Stomach (tissue), 4 donors: ENCODE measurements around the gene ALDH1A2.

Experiments
- CTCF ChIP-seq, 7 experiments: fragments of 450-650 bp in 4 of 7; fragments of 200-600 bp in 3 of 7; sonication (generic) in 3 of 7; IDR thresholded peaks; one replicate each; pipeline ENCODE4 v1.5.1; 2016 to 2019; ENCODE audit warnings: antibody characterized with exemption in 7 of 7, control low read depth in 2 of 7, mild to moderate bottlenecking in 1 of 7
- EP300 ChIP-seq: sonication (generic); formaldehyde crosslinking; IDR thresholded peaks from one replicate; pipeline ENCODE4 v1.6.1; 2017; ENCODE audit warnings: antibody characterized with exemption
- POLR2A ChIP-seq, 4 donors: fragments of 450-650 bp; IDR thresholded peaks; one replicate each; pipeline ENCODE4 v1.6.1; 2016; ENCODE audit warnings: antibody characterized with exemption in 4 of 4, control low read depth in 2 of 4, mild to moderate bottlenecking in 1 of 4, moderate library complexity in 1 of 4
- POLR2AphosphoS5 ChIP-seq, 3 donors: sonication (generic); formaldehyde crosslinking; IDR thresholded peaks; one replicate each; pipeline ENCODE4 v1.6.1; 2016; ENCODE audit warnings: antibody characterized with exemption in 3 of 3

- TF ChIP-seq POLR2AphosphoS5 (IDR thresholded peaks at IDR 0.05) (no peak), CTCF (IDR thresholded peaks at IDR 0.05) (no peak), EP300 (no peak), POLR2A (IDR thresholded peaks at IDR 0.05) (no peak)
Observed at GRCh38 chr15:58064980-58065444, 499 bp downstream of the ALDH1A2 start.
